ENCODE data around the gene CACYBP. TPM values are rescaled to one million over a fixed set of nuclear protein-coding genes. Genes with fewer than 3 reads are reported as not detected.

The CACYBP gene
- total RNA-seq, 6 experiments from 2014 or later, result 89.9 to 164 (median 142) TPM

GRCh38 chr1:174956086-174956485 is 43.7 kb upstream of the CACYBP start:
- Mint-ChIP-seq H3K36me3 (ENCODE audit: low read depth) (no peaks in the 10 kb centered on the region), H3K4me3 (no peak overlapping the region), H3K9me3 (no peaks in the 10 kb centered on the region), H3K27me3 (ENCODE audit: insufficient read depth) (no peaks in the 10 kb centered on the region), H3K27ac (no peak overlapping the region), H3K4me1 (ENCODE audit: low read depth) (no peaks in the 10 kb centered on the region)
- no peak for DNase-seq
- no peak for TF ChIP-seq CTCF (IDR thresholded peaks at IDR 0.05)

GRCh38 chr1:174956976-174957375 is 42.8 kb upstream of the CACYBP start:
- Mint-ChIP-seq H3K4me3 (no peak overlapping the region), H3K36me3 (ENCODE audit: low read depth) (no peaks in the 10 kb centered on the region), H3K27ac (no peak overlapping the region), H3K4me1 (ENCODE audit: low read depth) (no peaks in the 10 kb centered on the region), H3K9me3 (no peaks in the 10 kb centered on the region), H3K27me3 (ENCODE audit: insufficient read depth) (no peaks in the 10 kb centered on the region)
- DNase-seq, result no peak
- no peak for TF ChIP-seq CTCF (IDR thresholded peaks at IDR 0.05)

- no peaks in the 10 kb centered on the region for H3K9me3 Mint-ChIP-seq
- no peaks in the 10 kb centered on the region for H3K36me3 Mint-ChIP-seq (ENCODE audit: low read depth)
- no peak for DNase-seq
- H3K27me3 Mint-ChIP-seq (ENCODE audit: insufficient read depth), result no peaks in the 10 kb centered on the region
- TF ChIP-seq CTCF (IDR thresholded peaks at IDR 0.05), result no peak
- no peak overlapping the region for H3K27ac Mint-ChIP-seq
- no peak overlapping the region for H3K4me3 Mint-ChIP-seq
- H3K4me1 Mint-ChIP-seq (ENCODE audit: low read depth), result no peaks in the 10 kb centered on the region
Measured at GRCh38 chr1:174957829-174958228, 41.9 kb upstream of the CACYBP start.

GRCh38 chr1:174958396-174958795 is 41.4 kb upstream of the CACYBP start:
- Mint-ChIP-seq H3K36me3 (ENCODE audit: low read depth) (no peaks in the 10 kb centered on the region), H3K4me1 (ENCODE audit: low read depth) (no peaks in the 10 kb centered on the region), H3K27me3 (ENCODE audit: insufficient read depth) (no peaks in the 10 kb centered on the region), H3K4me3 (no peak overlapping the region), H3K9me3 (no peaks in the 10 kb centered on the region), H3K27ac (no peak overlapping the region)
- DNase-seq, result no peak
- no peak for TF ChIP-seq CTCF (IDR thresholded peaks at IDR 0.05)

GRCh38 chr1:174960362-174960761 is 39.4 kb upstream of the CACYBP start:
- DNase-seq, result no peak
- Mint-ChIP-seq H3K4me1 (ENCODE audit: low read depth) (no peaks in the 10 kb centered on the region), H3K9me3 (no peaks in the 10 kb centered on the region), H3K27ac (no peak overlapping the region), H3K36me3 (ENCODE audit: low read depth) (no peaks in the 10 kb centered on the region), H3K4me3 (no peak overlapping the region), H3K27me3 (ENCODE audit: insufficient read depth) (no peaks in the 10 kb centered on the region)
- no peak for TF ChIP-seq CTCF (IDR thresholded peaks at IDR 0.05)

GRCh38 chr1:174963529-174964125 is 36.1 kb upstream of the CACYBP start:
- Mint-ChIP-seq H3K4me1 (ENCODE audit: low read depth) (peaks cover 8% of the 10 kb centered on the region), H3K4me3 (no peak overlapping the region), H3K9me3 (no peaks in the 10 kb centered on the region), H3K36me3 (ENCODE audit: low read depth) (no peaks in the 10 kb centered on the region), H3K27ac (no peak overlapping the region), H3K27me3 (ENCODE audit: insufficient read depth) (no peaks in the 10 kb centered on the region)
- no peak for TF ChIP-seq CTCF (IDR thresholded peaks at IDR 0.05)
- DNase-seq, result no peak

Measured in HFFc6 (cell line).